Fibroblast of pulmonary artery (primary cell): ENCODE results near the gene PRMT7.

ENCODE experiments used
- DNase-seq: peaks from one replicate; pipeline ENCODE4 v3.0.0-alpha.2; 2010; ENCODE audit warnings: low read depth
- H3K4me3 ChIP-seq: replicated peaks from 2 replicates; pipeline ENCODE4 v1.5.1; 2011; ENCODE audit warnings: low read depth, mild to moderate bottlenecking, control low read depth, low read length, moderate library complexity
- CTCF ChIP-seq: IDR thresholded peaks from 2 replicates; pipeline ENCODE4 v1.5.1; 2011; ENCODE audit warnings: mild to moderate bottlenecking, control low read depth, low read length, inconsistent platforms; ENCODE audit errors: missing control alignments

The PRMT7 gene

GRCh38 chr16:68353366-68353765, 42.5 kb downstream of the PRMT7 start:
- H3K4me3 ChIP-seq, result no peak overlapping the region
- no peak for TF ChIP-seq CTCF
- DNase-seq, result no peak

GRCh38 chr16:68354816-68355215, 44.0 kb downstream of the PRMT7 start:
- H3K4me3 ChIP-seq, result no peak overlapping the region
- no peak for TF ChIP-seq CTCF
- no peak for DNase-seq

GRCh38 chr16:68355447-68356248, 44.8 kb downstream of the PRMT7 start:
- TF ChIP-seq CTCF, result no peak
- DNase-seq, result no peak
- no peak overlapping the region for H3K4me3 ChIP-seq

- no peak for TF ChIP-seq CTCF
- no peak for DNase-seq
- H3K4me3 ChIP-seq, result no peak overlapping the region
These were observed 45.6 kb downstream of the PRMT7 start for GRCh38 chr16:68356249-68356918.

- no peak overlapping the region for H3K4me3 ChIP-seq
- no peak for TF ChIP-seq CTCF
- no peak for DNase-seq
These were observed 46.1 kb downstream of the PRMT7 start for GRCh38 chr16:68356919-68357286.

- TF ChIP-seq CTCF, result no peak
- no peak for DNase-seq
- H3K4me3 ChIP-seq, result no peak overlapping the region
These were observed 46.7 kb downstream of the PRMT7 start for GRCh38 chr16:68357521-68357922.
